ENCODE results near the gene RUNX3. TPM values are rescaled to one million over a fixed set of nuclear protein-coding genes. Genes with fewer than 3 reads are reported as not detected.

RUNX3 gene
- polyA plus RNA-seq, 3 donors: 4.4 to 27.9 (median 6.7) TPM

GRCh38 chr1:24970399-24970753, 40.3 kb upstream of the RUNX3 start:
- Mint-ChIP-seq H3K4me3 (no peak overlapping the region), H3K36me3 (peaks cover 2 to 5% of the 10 kb centered on the region in 2 donors), H3K4me1 (peaks cover 30% of the 10 kb centered on the region), H3K27me3 (ENCODE audit: low read depth in 3 of 3) (peaks cover 13 to 16% (median 14%) of the 10 kb centered on the region in 3 donors), H3K9me3 (peaks cover 8 to 11% (median 10%) of the 10 kb centered on the region in 7 donors), H3K27ac (peak overlapping the region in 2 of 7 donors; percentile 19 to 83)
- no peaks in the 10 kb centered on the region for H4K20me1 ChIP-seq (ENCODE audit: insufficient read depth, low read length)
- no peak for DNase-seq
- no peak overlapping the region for H3K4me3 ChIP-seq (replicated peaks in 1 of 3; ENCODE audit: low read depth in 2 of 3, low read length in 3 of 3)
- WGBS (ENCODE audit: insufficient coverage): 98% methylated on average over 4 of the region's 13 CpGs
- H3K79me2 ChIP-seq (ENCODE audit: insufficient read depth, low read length): no peaks in the 10 kb centered on the region
- no peak for TF ChIP-seq CTCF (IDR thresholded peaks at IDR 0.05)
- no peak overlapping the region for H3K4me2 ChIP-seq (replicated peaks; ENCODE audit: extremely low read depth, low read length, poor library complexity, severe bottlenecking)
- peaks cover 29 to 33% of the 10 kb centered on the region in 2 donors for H3K4me1 ChIP-seq (ENCODE audit: control insufficient read depth in 1 of 2, insufficient read depth in 2 of 2, low read length in 2 of 2)
- no peaks in the 10 kb centered on the region for H3K27me3 ChIP-seq (ENCODE audit: control insufficient read depth in 2 of 2, insufficient read depth in 2 of 2, low read length in 2 of 2)
- no peak overlapping the region for H2AFZ ChIP-seq (ENCODE audit: insufficient read depth, low read depth, low read length, poor library complexity, severe bottlenecking)
- H3K36me3 ChIP-seq (replicated peaks in 1 of 2; ENCODE audit: control insufficient read depth in 1 of 2, insufficient read depth in 2 of 2, low read length in 2 of 2): no peaks in the 10 kb centered on the region
- no peak overlapping the region for H3K9ac ChIP-seq (ENCODE audit: insufficient read depth, low read length, poor library complexity, severe bottlenecking)
- H3K9me3 ChIP-seq (replicated peaks in 1 of 2; ENCODE audit: control insufficient read depth in 1 of 2, insufficient read depth in 1 of 2, low read length in 2 of 2): peaks cover 8 to 11% of the 10 kb centered on the region in 2 donors
- H3K27ac ChIP-seq (ENCODE audit: low read depth in 1 of 2, low read length in 2 of 2): no peak overlapping the region
- intact Hi-C loops (cut with micrococcal nuclease): loop anchor here in 1 of 2 donors (5.0 kb wide), 1 partner anchor 37 kb away; no protein-coding TSS in a partner anchor

GRCh38 chr1:24969596-24970398, 39.7 kb upstream of the RUNX3 start:
- intact Hi-C loops (cut with micrococcal nuclease): loop anchor here (5.0 kb wide), 3 partner anchors 37 to 53 kb away; partner anchors contain the start of gene RUNX3 (in 1 of the 2)
- Mint-ChIP-seq H3K9me3 (peaks cover 2 to 6% (median 5%) of the 10 kb centered on the region in 7 donors), H3K4me3 (no peak overlapping the region)

More at GRCh38 chr1:24969596-24970398, 39.7 kb upstream of the RUNX3 start:
- Mint-ChIP-seq H3K27me3 (ENCODE audit: low read depth in 3 of 3) (peaks cover 13 to 16% (median 14%) of the 10 kb centered on the region in 3 donors), H3K36me3 (peaks cover 2% of the 10 kb centered on the region in 2 donors), H3K27ac (peak overlapping the region in 3 of 7 donors; percentile 19 to 83 (median 33)), H3K4me1 (peaks cover 35% of the 10 kb centered on the region)
- Histone ChIP-seq H3K4me2 (replicated peaks; ENCODE audit: extremely low read depth, low read length, poor library complexity, severe bottlenecking) (no peak overlapping the region), H3K36me3 (replicated peaks in 1 of 2; ENCODE audit: control insufficient read depth in 1 of 2, insufficient read depth in 2 of 2, low read length in 2 of 2) (no peaks in the 10 kb centered on the region), H3K4me3 (replicated peaks in 1 of 3; ENCODE audit: low read depth in 2 of 3, low read length in 3 of 3) (no peak overlapping the region), H3K4me1 (ENCODE audit: control insufficient read depth in 1 of 2, insufficient read depth in 2 of 2, low read length in 2 of 2) (peaks cover 35 to 39% of the 10 kb centered on the region in 2 donors), H3K9ac (ENCODE audit: insufficient read depth, low read length, poor library complexity, severe bottlenecking) (no peak overlapping the region), H4K20me1 (ENCODE audit: insufficient read depth, low read length) (no peaks in the 10 kb centered on the region), H3K79me2 (ENCODE audit: insufficient read depth, low read length) (no peaks in the 10 kb centered on the region), H3K9me3 (replicated peaks in 1 of 2; ENCODE audit: control insufficient read depth in 1 of 2, insufficient read depth in 1 of 2, low read length in 2 of 2) (peaks cover 2 to 5% of the 10 kb centered on the region in 2 donors), H3K27me3 (ENCODE audit: control insufficient read depth in 2 of 2, insufficient read depth in 2 of 2, low read length in 2 of 2) (no peaks in the 10 kb centered on the region), H2AFZ (ENCODE audit: insufficient read depth, low read depth, low read length, poor library complexity, severe bottlenecking) (no peak overlapping the region), H3K27ac (ENCODE audit: low read depth in 1 of 2, low read length in 2 of 2) (no peak overlapping the region)
- no peak for TF ChIP-seq CTCF (IDR thresholded peaks at IDR 0.05)
- 56% methylated on average over 18 of the region's 26 CpGs for WGBS (ENCODE audit: insufficient coverage)
- DNase-seq: no peak
